ENCODE results near the gene ARHGEF10L. TPM values are rescaled to one million over a fixed set of nuclear protein-coding genes. Genes with fewer than 3 reads are reported as not detected.

The ARHGEF10L gene
- total RNA-seq, 2 donors from 2014 or later, result 91.0 to 151 TPM

DNA sequence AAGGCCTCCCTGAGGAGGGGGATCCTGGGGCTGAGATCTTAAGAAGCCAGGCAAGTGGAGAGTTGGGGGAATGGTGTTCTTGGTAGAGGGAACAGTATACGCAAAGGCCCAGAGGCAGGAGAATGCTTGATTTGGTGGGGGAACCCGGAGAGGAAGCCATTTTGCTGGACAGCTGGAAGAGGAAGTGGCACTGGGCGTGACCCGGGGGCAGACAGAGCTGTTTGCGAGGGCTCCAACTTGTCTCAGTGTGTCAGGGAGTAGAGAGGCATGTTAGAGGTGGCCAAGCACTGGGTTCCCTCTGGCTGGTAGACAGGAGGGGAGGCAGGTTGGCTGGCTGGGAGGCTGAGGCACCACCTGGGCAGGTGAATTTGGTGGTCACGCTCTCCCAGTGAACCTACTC lies 119.3 kb downstream of the ARHGEF10L start:
- no peak for DNase-seq
- intact Hi-C loops (cut with DNase I, micrococcal nuclease), result no loop called here
- peak; percentile 39 for ATAC-seq

DNA sequence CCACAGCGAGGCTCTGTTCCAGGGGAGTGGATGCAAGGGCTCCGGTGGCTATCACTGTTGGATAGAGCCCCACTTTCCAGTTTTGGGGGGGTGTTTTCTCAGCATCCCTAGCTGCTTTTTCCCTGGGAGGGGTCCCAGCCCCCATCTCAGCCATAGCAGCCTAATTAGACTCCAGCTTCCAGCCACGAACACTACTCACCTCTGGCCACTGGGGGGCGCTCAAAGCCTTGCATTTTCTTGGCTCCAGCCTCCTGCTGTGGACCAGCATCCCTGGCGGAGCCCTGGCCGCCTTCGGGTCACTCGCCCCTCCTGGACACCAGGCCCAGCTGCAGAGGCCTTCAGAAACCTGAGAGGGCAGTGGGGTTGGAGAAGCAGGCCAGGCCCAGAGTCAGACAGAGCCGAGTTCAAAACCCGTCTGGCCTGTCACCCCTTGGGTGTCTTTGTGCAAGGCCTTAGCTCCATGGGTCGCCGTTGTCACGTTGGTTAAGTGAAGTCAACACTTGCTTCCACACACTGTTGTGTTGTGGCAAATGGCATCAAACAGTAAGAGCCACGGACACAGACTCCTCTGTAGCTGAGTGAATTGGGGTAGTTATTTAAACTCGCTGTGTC lies 122.2 kb downstream of the ARHGEF10L start:
- DNase-seq, result peak in 1 of 2 donors; percentile 55
- ATAC-seq, result peak; percentile 30
- intact Hi-C loops (cut with DNase I, micrococcal nuclease), result loop anchor here in 1 of 2 donors (10.0 kb wide), 1 partner anchor 443 kb away; the partner anchor contains the start of gene IGSF21

DNA sequence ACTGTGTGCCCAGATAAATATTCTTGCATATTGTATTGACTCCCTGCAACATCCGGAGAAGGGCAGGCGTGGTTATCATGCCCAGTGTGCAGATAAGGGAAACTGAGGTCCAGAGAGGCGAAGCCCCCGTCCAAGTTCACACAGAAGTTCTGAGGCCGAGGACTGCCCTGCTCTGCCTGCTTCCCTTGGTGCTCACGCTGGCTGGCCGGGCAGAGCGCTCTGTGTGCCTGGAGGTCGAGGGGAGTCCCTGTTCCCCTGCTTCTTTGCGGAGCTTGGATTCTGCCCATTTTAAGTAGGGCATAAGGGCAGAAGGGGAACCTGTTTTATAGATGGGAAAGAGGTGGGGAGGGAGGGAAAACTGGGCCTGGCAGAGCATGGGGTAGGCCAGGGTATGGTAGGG lies 122.8 kb downstream of the ARHGEF10L start:
- intact Hi-C loops (cut with DNase I, micrococcal nuclease), result loop anchor here in 1 of 2 donors (10.0 kb wide), 1 partner anchor 443 kb away; the partner anchor contains the start of gene IGSF21
- ATAC-seq, result no peak
- DNase-seq, result no peak

DNA sequence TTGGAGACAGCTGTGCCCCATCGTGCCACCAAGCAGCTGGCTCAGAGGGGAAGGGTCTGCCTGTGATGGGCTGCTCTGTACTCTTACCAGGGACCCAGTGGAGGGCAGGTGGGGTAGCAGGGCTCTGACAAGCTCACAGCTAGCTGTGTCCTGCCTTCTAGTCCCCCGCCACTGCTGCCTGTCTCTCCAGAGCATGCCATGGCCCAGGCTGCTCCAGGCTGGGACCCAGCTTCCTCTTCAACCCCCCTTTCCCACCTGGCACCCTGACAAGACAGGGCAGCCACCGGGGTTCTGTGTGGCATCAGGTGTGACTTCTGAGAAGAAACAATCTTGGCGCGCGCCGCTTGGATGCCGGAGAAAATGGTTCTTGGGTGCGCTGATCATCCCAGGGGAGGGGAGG lies 123.3 kb downstream of the ARHGEF10L start:
- intact Hi-C loops (cut with DNase I, micrococcal nuclease), result loop anchor here in 1 of 2 donors (10.0 kb wide), 1 partner anchor 442 kb away; the partner anchor contains the start of gene IGSF21
- DNase-seq, result no peak
- no peak for ATAC-seq

DNA sequence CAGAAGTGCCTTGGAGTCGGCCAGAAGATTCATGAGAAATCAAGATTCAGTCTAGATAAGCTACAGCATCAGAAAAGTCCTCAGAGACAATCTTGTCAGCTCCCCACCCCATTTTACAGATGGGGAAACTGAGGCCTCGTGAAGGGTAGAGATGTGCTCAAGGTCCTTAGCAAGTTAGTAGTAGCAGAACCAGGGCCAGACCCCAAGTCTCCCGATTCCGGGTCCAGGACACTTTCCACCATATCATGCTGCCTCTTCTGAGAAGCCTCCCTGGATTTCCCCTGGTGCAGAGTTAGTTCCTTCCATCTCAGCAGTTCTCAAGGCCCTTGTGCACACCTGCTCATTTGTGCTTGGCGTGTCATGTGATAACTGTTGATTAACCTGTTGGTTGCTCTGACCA lies 124.1 kb downstream of the ARHGEF10L start:
- ATAC-seq (no peak), DNase-seq (no peak)
- intact Hi-C loops (cut with DNase I, micrococcal nuclease), result loop anchor here in 1 of 2 donors (10.0 kb wide), 1 partner anchor 441 kb away; the partner anchor contains the start of gene IGSF21

DNA sequence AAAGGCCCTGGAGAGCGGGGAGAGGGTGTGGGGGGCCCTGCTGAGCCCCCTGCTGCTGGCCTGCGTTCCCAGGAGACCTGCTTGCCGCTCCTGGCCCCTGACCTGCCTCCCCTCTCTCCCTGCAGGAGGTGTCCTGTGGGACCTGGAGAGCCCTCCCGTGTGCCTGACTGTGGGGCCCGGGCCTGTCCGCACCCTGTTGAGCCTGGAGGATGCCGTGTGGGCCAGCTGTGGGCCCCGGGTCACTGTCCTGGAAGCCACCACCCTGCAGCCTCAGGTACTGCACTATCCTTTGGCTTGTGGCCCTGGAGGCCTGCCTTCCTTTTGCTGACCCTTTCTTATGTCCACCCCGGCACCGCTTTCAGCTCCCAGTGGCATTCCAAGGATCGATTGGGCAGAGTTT lies 124.8 kb downstream of the ARHGEF10L start:
- intact Hi-C loops (cut with DNase I, micrococcal nuclease), result loop anchor here in 1 of 2 donors (10.0 kb wide), 1 partner anchor 440 kb away; the partner anchor contains the start of gene IGSF21
- ATAC-seq, result no peak
- DNase-seq, result no peak

DNA sequence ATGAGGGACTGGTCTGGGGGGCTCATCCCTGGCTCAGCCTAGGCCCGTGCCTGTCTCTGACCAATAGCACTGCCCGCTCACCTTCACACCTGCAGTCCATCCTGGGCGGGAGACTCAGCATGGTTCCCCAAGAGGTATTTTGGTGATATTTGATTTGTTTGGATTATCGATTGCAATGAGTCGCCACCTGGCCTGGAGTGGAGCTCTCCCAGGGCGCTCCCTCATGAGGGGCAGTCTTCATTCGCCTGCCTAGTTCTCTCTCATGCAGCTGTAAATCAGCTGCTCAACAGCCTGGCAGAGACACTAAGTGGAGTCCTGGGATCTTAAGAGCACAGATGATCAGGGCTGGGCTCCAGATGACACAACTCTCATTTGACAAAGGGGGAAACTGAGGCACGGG lies 125.6 kb downstream of the ARHGEF10L start:
- ATAC-seq (no peak), DNase-seq (no peak)
- intact Hi-C loops (cut with DNase I, micrococcal nuclease), result loop anchor here in 1 of 2 donors (10.0 kb wide), 1 partner anchor 440 kb away; the partner anchor contains the start of gene IGSF21

DNA sequence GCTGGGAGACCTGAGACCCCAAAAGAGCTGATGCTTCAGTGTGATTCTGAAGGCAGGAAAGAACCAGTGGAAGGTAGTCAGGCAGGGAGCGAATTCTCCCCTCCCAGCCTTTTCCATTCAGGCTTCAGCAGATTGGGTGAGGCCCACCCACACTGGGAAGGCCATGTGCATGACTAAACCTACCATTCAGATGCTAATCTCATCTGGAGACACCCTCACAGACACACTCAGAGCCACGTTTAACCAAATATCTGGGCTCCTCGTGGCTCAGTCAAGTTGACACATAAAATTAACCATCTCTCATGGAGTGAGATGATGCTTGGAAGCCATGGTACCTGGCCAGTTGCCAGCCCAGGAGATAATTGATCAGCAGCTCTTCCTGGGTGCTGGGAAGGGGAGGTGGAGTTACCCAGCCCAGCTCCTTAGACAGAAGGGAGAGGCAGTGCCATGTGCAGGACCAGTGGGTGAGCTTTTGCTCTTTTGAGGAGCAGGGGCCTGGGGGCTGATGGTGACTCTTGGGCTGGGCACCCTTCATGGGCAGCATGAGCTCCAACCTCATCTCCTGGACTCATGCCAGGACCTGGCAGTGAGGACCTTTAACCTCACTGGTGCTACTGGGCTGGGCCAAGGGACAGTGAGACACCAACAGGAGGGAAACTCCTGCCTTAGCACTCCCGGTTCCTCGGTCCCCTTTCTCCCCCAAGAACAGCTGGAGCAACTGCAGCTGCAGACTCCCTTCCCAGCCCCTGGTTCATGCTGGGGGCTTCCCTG lies 126.6 kb downstream of the ARHGEF10L start:
- ATAC-seq (peak; percentile 29), DNase-seq (no peak)
- intact Hi-C loops (cut with DNase I, micrococcal nuclease), result loop anchor here in 1 of 2 donors (10.0 kb wide), 1 partner anchor 439 kb away; the partner anchor contains the start of gene IGSF21

DNA sequence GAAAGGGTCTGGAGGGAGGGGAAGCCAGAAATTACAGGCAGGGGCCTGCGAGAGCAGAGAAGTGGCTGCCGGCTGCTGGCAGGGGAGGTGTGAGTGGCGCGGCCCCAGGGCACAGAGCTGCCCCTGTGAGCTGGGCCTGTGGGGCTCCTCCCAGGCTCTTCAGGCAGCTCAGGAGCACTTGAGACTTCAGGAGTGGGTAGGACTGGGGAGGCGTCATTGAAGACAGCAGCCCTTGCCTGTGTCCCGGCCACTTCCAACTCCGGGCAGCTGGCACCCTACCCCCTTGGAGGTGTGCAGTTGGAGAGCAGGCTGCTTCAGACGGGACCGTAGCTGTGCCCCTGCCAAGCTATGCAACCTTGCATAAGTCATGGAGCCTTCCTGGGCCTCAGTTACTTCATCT lies 128.1 kb downstream of the ARHGEF10L start:
- no peak for DNase-seq
- no peak for ATAC-seq
- intact Hi-C loops (cut with DNase I, micrococcal nuclease), result loop anchor here in 1 of 2 donors (10.0 kb wide), 1 partner anchor 437 kb away; the partner anchor contains the start of gene IGSF21

DNA sequence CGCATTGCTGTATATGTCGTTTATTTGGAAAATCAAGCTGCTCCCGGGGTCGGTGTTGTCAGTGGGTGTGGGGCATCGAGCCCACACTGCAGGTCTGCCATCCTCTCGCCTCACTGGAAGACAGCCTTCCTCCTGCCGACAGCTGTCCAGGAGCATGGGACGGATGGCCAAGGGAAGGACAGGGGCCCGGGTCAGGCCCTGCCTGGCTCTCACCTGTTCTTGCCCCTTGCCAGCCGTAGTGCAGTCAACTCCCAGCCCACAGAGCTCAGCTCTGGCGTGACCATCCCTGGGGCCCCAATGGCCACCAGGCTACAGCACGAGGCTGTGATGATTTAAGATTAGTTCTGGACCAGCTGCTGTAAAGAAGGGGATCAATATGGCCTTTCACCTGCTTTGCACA lies 128.7 kb downstream of the ARHGEF10L start:
- intact Hi-C loops (cut with DNase I, micrococcal nuclease), result loop anchor here in 1 of 2 donors (10.0 kb wide), 1 partner anchor 437 kb away; the partner anchor contains the start of gene IGSF21
- no peak for DNase-seq
- no peak for ATAC-seq

DNA sequence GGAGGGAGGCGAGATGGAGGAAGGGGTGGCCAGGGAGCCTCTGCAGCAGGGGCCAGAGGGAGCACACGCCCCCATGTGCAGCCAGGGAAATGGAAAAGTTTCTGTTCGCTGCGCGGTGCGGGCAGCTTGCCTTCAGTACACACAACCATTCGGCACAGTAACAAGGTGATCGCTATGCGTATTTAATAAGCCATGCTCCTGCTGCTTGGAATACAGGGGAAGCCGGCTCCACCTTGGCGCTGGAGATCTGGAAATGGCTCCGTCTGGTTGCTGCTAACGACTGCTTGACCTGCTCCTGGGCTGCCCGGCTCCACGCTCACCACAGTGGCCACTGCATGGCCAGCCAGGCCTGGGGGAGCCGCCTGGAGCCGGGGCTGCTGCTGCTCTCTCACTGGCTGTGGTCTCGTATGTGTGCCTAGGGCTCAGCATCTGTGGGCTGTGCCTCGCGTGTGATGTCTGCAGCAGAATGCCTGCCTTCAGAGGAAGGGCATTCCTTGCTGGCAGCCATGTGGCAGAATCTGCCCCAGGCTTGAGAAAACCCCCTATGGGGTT lies 129.2 kb downstream of the ARHGEF10L start:
- intact Hi-C loops (cut with DNase I, micrococcal nuclease), result loop anchor here in 1 of 2 donors (10.0 kb wide), 1 partner anchor 436 kb away; the partner anchor contains the start of gene IGSF21
- DNase-seq (no peak), ATAC-seq (no peak)

DNA sequence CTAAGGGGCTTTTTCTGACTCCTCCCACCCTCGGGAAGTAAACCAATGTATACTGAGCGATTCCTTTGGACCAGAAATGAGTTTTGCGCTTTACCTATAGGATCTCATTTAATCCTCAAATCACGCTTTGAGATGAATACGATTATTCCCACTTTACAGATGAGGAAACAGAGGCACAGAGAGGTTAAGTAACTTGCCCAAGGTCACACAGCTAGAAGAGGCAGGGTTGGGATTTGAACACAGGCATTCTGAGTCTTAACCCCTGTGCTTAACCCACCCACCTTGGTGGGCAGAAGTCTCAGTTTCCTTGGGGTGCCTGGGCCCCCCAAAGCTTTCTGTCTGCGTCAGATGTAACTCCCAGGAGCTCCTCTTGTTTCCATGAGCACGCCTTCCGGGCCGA lies 129.8 kb downstream of the ARHGEF10L start:
- intact Hi-C loops (cut with DNase I, micrococcal nuclease), result loop anchor here in 1 of 2 donors (10.0 kb wide), 1 partner anchor 435 kb away; the partner anchor contains the start of gene IGSF21
- DNase-seq (no peak), ATAC-seq (no peak)

DNA sequence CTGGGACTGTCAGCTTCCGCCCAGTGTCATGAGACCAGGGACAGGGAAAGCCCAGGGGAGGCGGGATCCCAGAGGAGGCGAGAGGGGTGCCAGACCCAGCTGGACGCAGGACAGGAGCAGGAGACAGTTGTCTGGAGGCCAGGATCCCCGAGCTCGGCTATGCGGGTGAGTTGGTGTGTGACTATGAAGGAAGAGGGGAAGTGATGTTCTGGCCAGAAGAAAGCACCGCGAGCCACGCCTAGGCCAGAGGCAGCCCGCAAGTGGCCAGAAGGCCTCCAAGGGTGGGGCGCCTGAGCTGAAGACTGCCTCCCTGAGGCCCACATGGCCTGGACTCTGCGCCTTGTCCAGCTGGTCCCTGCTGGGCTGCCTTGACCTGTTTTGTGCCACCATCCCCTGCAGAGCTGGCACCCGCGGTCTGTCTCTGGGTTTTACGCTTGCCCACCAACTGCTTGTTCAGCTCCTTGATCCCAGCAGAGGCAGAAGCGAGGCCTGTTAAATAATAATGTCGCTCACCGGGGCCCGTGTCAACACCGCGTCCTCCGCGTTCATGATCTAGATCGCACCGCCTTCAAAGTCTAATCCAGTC lies 130.5 kb downstream of the ARHGEF10L start:
- intact Hi-C loops (cut with DNase I, micrococcal nuclease), result loop anchor here in 1 of 2 donors (10.0 kb wide), 1 partner anchor 435 kb away; the partner anchor contains the start of gene IGSF21

DNA sequence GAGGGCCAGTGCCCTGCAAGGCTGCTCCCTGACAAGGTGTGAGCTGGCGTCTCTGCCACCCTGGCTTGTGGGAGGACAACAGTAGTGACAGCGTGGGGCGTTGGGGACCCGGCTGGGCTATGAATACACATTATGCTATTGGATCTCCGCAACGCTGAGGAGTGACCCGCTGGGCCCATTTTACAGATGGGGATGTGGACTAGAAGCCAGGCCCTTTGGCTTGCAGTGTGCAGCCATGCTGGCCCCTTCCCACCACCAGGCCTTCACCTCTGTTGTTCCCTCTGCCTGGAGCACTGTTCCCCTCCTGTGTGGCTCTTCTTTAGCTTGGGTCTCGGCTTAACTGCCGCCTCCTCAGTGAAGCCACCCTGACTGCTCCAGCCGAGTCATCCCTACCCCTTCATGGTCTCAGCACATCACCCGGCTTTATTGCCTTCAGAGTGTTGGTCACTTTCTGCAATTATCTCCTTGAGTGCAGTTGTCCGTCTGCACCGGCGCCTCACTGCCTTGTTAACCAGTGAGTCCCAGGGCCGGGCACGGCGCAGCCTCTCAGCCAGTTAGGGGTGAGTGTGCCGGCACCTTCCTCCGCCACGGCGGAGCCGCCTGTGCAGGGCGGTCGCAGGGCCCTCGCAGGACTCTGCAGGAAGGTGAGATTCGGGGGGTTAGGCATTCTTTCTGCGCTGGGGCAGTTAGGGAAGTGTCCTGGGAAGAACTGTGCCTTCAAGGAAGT lies 131.3 kb downstream of the ARHGEF10L start:
- intact Hi-C loops (cut with DNase I, micrococcal nuclease), result no loop called here
- ATAC-seq (no peak), DNase-seq (no peak)

More for the DNA sequence above, 130.5 kb downstream of the ARHGEF10L start:
- DNase-seq, result no peak
- peak; percentile 26 for ATAC-seq

DNA sequence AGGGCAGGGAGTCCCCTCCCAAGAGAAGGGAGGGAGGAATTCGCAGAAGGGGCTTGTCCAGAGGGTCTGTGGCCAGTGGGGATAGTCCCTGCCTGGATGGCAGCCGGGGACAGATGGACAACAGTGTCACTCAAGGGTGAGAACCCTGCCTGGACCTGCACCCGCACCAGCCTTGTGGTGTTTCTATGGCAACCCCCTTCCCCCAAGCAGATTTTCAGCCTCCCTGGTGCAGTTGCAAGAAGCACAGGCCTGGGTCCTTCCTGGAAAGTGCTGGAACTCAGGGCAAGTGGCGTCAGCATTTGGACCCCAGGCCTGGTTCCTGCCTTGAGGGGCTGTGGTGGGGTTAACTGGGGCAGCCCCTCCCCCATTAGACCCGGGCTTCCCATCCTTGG lies 131.8 kb downstream of the ARHGEF10L start:
- DNase-seq (no peak), ATAC-seq (no peak)
- intact Hi-C loops (cut with DNase I, micrococcal nuclease), result no loop called here

DNA sequence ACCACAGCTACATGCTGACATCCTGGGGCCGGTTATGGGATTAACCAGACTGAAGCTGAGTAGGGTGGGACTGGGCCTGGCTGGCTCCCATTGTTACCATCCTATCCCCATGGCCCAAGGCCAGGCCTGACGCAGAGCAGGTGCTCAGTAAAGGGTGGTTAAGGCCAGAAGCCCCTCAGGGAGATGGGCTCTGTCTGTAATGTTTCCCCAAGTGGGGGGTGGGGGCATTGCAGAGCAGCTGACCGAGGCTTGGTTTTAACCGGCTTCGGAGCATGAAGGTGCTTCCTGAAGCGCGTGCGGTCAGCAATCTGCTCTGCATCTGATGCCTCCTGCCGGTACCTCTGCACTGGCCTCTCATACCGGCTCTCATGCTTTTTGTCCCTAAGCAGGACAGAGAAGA lies 132.2 kb downstream of the ARHGEF10L start:
- intact Hi-C loops (cut with DNase I, micrococcal nuclease), result no loop called here
- ATAC-seq (no peak), DNase-seq (no peak)

DNA sequence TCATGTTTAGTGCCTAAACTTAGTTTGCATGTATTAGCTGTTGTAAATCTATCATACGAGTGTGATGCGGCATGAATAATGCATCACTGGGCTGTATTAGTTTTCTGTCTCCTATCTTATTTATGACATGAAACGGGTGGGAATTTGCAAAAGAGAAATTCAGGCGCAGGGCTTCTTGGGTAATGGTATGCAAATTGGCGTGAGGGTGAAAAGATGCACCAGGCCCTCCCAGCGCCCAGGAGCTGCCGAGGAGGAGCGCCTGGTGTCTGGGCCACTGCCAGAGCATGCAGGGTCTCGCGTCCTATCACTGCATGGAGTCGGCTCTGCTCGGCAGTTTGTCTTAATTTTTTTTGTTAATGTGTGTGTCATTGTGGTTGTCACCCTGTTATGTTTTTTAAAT lies 132.7 kb downstream of the ARHGEF10L start:
- ATAC-seq, result no peak
- intact Hi-C loops (cut with DNase I, micrococcal nuclease), result no loop called here
- no peak for DNase-seq

All from left colon (tissue), 2 donors.